ENCODE measurements around the gene PHAX.

PHAX gene

GRCh38 chr5:126579716-126580115, 21.0 kb upstream of the PHAX start:
- no peak for FAIRE-seq
- no peak for TF ChIP-seq POU2F2 (IDR thresholded peaks at IDR 0.05; ENCODE audit: low read depth, low read length)
- TF ChIP-seq POLR2A (IDR thresholded peaks at IDR 0.05; ENCODE audit: low read depth, low read length) = no peak
- no peak for TF ChIP-seq SPI1 (IDR thresholded peaks at IDR 0.05; ENCODE audit: low read depth, low read length)
- TF ChIP-seq PAX5 (IDR thresholded peaks at IDR 0.05; ENCODE audit: insufficient read depth, low read length, severe bottlenecking) = no peak
- TF ChIP-seq POLR2AphosphoS5 (IDR thresholded peaks at IDR 0.05; ENCODE audit: low read depth, low read length) = no peak
- no peak for TF ChIP-seq TAF1 (IDR thresholded peaks at IDR 0.05; ENCODE audit: low read depth, low read length)
- DNase-seq (ENCODE audit: insufficient read length, low spot score) = no peak

GRCh38 chr5:126583761-126584160, 17.0 kb upstream of the PHAX start:
- DNase-seq (ENCODE audit: insufficient read length, low spot score) = no peak
- no peak for TF ChIP-seq POLR2AphosphoS5 (IDR thresholded peaks at IDR 0.05; ENCODE audit: low read depth, low read length)
- TF ChIP-seq TAF1 (IDR thresholded peaks at IDR 0.05; ENCODE audit: low read depth, low read length) = no peak
- no peak for TF ChIP-seq SPI1 (IDR thresholded peaks at IDR 0.05; ENCODE audit: low read depth, low read length)
- TF ChIP-seq POLR2A (IDR thresholded peaks at IDR 0.05; ENCODE audit: low read depth, low read length) = no peak
- no peak for TF ChIP-seq POU2F2 (IDR thresholded peaks at IDR 0.05; ENCODE audit: low read depth, low read length)
- TF ChIP-seq PAX5 (IDR thresholded peaks at IDR 0.05; ENCODE audit: insufficient read depth, low read length, severe bottlenecking) = no peak
- FAIRE-seq = no peak

DNA sequence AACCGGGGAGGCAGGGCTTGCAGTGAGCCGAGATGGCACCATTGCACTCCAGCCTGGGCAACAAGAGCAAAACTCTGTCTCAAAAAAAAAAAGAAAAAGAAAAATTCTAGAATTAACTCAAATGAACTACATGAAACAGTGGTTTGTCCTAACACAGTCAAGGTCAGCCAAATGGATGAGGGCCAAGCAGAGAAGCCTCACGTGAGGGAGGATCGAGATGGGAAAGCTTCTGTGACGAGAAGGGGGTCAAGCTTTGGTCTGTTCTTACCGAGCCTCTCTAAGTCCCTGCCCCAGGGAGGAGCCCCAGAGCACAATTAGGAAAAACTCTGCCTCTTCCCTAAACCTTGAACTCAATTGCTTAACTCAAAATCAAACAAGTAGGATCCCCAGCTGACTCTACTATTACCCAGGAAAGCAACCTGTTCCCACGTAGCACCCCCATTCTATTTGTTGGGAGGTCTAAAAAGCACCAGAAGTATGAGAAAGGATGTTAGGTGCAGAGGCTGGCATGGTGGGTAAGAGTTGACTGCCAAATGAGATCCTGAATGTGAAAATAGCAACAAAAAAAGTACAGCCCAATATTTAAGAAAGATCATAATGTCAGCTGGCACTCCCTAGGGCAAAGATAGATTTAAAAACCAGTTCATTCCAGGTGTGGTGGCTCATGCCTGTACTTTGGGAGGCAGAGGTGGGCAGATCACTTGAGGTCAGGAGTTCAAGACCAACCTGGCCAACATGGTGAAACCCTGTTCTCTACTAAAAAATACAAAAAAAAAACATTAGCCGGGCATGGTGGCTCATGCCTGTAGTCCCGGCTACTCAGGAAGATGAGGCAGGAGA, 13.0 kb upstream of the PHAX start:
- FAIRE-seq (no peak), DNase-seq (ENCODE audit: insufficient read length, low spot score) (no peak)
- TF ChIP-seq POLR2AphosphoS5 (IDR thresholded peaks at IDR 0.05; ENCODE audit: low read depth, low read length) (no peak), SPI1 (IDR thresholded peaks at IDR 0.05; ENCODE audit: low read depth, low read length) (no peak), PAX5 (IDR thresholded peaks at IDR 0.05; ENCODE audit: insufficient read depth, low read length, severe bottlenecking) (no peak), POU2F2 (IDR thresholded peaks at IDR 0.05; ENCODE audit: low read depth, low read length) (no peak), POLR2A (IDR thresholded peaks at IDR 0.05; ENCODE audit: low read depth, low read length) (no peak), TAF1 (IDR thresholded peaks at IDR 0.05; ENCODE audit: low read depth, low read length) (no peak)

- TF ChIP-seq POLR2AphosphoS5 (IDR thresholded peaks at IDR 0.05; ENCODE audit: low read depth, low read length) (no peak), POLR2A (IDR thresholded peaks at IDR 0.05; ENCODE audit: low read depth, low read length) (no peak), PAX5 (IDR thresholded peaks at IDR 0.05; ENCODE audit: insufficient read depth, low read length, severe bottlenecking) (no peak), POU2F2 (IDR thresholded peaks at IDR 0.05; ENCODE audit: low read depth, low read length) (no peak), SPI1 (IDR thresholded peaks at IDR 0.05; ENCODE audit: low read depth, low read length) (no peak), TAF1 (IDR thresholded peaks at IDR 0.05; ENCODE audit: low read depth, low read length) (no peak)
- DNase-seq (ENCODE audit: insufficient read length, low spot score) (no peak), FAIRE-seq (no peak)
Observed at GRCh38 chr5:126589536-126590297, 11.0 kb upstream of the PHAX start.

GRCh38 chr5:126591549-126591948, 9.2 kb upstream of the PHAX start:
- no peak for FAIRE-seq
- no peak for DNase-seq (ENCODE audit: insufficient read length, low spot score)
- TF ChIP-seq POU2F2 (IDR thresholded peaks at IDR 0.05; ENCODE audit: low read depth, low read length) (no peak), TAF1 (IDR thresholded peaks at IDR 0.05; ENCODE audit: low read depth, low read length) (no peak), PAX5 (IDR thresholded peaks at IDR 0.05; ENCODE audit: insufficient read depth, low read length, severe bottlenecking) (no peak)

DNA sequence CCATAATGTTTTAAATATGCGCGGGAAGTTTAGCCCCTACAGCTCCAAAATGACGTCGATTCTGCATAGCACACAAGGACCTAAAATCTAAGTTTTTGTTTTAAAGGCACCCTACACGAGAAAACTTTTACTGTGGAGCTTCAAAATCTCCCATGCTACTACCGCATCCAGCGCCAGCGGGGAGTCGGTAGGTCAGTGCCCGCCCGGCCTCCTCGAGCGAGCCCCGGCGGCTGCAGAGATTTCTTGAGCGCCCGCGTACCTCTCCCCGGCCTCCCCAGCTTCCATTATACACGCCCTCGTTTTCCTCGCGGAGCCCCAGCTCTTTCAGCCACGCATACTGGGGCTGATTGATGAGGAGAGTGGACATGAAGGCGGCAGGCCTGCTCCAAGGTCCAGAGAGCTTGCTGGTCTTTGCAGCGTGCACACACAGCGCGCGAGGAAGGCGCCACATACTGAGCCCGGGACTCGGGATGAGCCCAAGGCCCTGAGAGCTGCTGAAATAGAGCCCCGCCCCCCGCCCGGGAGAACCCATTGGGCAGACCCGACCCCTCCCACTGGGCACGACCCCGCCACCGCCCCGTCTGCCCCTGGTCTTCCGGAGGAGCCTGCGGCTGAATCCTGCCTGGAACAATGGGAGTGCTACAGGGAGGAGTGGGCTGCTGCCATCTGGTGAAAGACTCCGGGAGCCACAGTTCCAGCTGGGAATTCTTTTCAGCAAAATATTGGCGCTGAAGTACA, 5.8 kb upstream of the PHAX start, which contains the start of gene ALDH7A1:
Gene ALDH7A1, minus strand, starts transcription at position 472 of the 738 bp plus-strand sequence. Its CDS starts 21 bp downstream, at position 451.
- DNase-seq (ENCODE audit: insufficient read length, low spot score) = peak; percentile 54
- peak; percentile 68 for FAIRE-seq
- no peak for TF ChIP-seq POU2F2 (IDR thresholded peaks at IDR 0.05; ENCODE audit: low read depth, low read length)
- no peak for TF ChIP-seq TAF1 (IDR thresholded peaks at IDR 0.05; ENCODE audit: low read depth, low read length)
- TF ChIP-seq POLR2AphosphoS5 (IDR thresholded peaks at IDR 0.05; ENCODE audit: low read depth, low read length) = no peak
- no peak for TF ChIP-seq SPI1 (IDR thresholded peaks at IDR 0.05; ENCODE audit: low read depth, low read length)
- TF ChIP-seq POLR2A (IDR thresholded peaks at IDR 0.05; ENCODE audit: low read depth, low read length) = no peak
- no peak for TF ChIP-seq PAX5 (IDR thresholded peaks at IDR 0.05; ENCODE audit: insufficient read depth, low read length, severe bottlenecking)

DNA sequence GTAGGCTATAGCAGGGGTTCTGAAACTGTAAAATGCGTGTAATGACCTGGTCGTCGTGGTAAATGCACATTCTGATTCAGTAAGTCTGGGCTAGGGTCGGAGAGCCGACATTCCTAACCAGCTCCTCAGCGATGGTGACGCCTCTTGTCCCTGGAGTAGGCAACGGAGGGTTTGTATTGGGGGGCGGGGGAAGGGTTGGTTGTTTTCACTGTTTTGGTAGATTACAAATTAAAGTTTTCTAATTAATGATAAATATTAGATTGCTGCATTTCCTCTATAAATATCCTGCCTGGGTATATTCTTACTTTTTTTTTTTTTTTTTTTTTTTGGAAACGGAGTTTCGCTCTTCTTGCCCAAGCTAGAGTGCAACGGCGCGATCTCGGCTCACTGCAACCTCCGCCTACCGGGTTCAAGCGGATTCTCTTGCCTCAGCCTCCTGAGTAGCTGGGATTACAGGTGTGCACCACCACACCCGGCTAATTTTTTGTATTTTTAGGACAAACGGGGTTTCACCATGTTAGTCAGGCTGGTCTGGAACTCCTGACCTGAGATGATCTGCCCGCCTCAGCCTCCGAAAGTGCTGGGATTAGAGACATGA, 5.2 kb upstream of the PHAX start:
- TF ChIP-seq TAF1 (IDR thresholded peaks at IDR 0.05; ENCODE audit: low read depth, low read length) = no peak
- TF ChIP-seq POLR2AphosphoS5 (IDR thresholded peaks at IDR 0.05; ENCODE audit: low read depth, low read length) = no peak
- TF ChIP-seq SPI1 (IDR thresholded peaks at IDR 0.05; ENCODE audit: low read depth, low read length) = no peak
- TF ChIP-seq POU2F2 (IDR thresholded peaks at IDR 0.05; ENCODE audit: low read depth, low read length) = no peak
- no peak for TF ChIP-seq POLR2A (IDR thresholded peaks at IDR 0.05; ENCODE audit: low read depth, low read length)
- no peak for TF ChIP-seq PAX5 (IDR thresholded peaks at IDR 0.05; ENCODE audit: insufficient read depth, low read length, severe bottlenecking)
- no peak for DNase-seq (ENCODE audit: insufficient read length, low spot score)
- FAIRE-seq = no peak

- no peak for TF ChIP-seq POLR2A (IDR thresholded peaks at IDR 0.05; ENCODE audit: low read depth, low read length)
- no peak for TF ChIP-seq TAF1 (IDR thresholded peaks at IDR 0.05; ENCODE audit: low read depth, low read length)
- no peak for TF ChIP-seq SPI1 (IDR thresholded peaks at IDR 0.05; ENCODE audit: low read depth, low read length)
- no peak for TF ChIP-seq POLR2AphosphoS5 (IDR thresholded peaks at IDR 0.05; ENCODE audit: low read depth, low read length)
- no peak for TF ChIP-seq POU2F2 (IDR thresholded peaks at IDR 0.05; ENCODE audit: low read depth, low read length)
- TF ChIP-seq PAX5 (IDR thresholded peaks at IDR 0.05; ENCODE audit: insufficient read depth, low read length, severe bottlenecking) = no peak
- DNase-seq (ENCODE audit: insufficient read length, low spot score) (no peak), FAIRE-seq (no peak)
Observed at GRCh38 chr5:126597156-126597555, 3.6 kb upstream of the PHAX start.

Measured in GM12891 (cell line).